ENCODE measurements around the gene INPP5B.
"Not testable (repeated sequence)": the region's sequence is repeated elsewhere in the genome, so short reads cannot be mapped to it uniquely, and the experiment has no call there.

Gene INPP5B

DNA sequence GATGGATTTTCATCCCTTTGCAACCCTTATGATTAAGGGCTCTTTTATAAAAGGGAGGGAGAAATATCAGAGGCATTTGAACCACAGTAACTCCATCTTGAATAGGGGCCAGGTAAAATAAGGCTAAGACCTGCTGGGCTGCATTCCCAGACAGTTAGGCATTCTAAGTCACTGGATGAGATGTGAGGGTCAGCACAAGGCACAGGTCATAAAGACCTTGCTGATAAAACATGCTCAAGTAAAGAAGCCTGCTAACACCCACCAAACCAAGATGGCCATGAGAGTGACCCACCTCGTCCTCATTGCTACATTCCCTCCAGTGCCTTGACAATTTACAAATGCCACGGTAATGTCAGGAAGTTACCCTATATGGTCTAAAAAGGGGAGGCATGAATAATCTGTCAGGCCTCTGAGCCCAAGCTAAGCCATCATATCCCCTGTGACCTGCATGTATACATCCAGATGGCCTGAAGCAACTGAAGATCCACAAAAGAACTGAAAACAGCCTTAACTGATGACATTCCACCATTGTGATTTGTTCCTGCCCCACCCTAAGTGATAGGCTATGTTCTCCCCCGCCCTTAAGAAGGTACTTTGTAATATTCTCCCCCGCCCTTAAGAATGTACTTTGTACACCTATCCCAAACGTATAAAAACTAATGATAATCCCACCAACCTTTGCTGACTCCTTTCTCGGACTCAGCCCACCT, 39.3 kb downstream of the INPP5B start:
- H3K27me3 ChIP-seq (ENCODE audit: low read depth, low read length); H3K4me1 ChIP-seq (ENCODE audit: control insufficient read depth in 1 of 2, insufficient read depth in 2 of 2, low read length in 2 of 2); H3K9me3 ChIP-seq (ENCODE audit: control insufficient read depth in 1 of 2, low read length in 2 of 2); H3K4me3 ChIP-seq (ENCODE audit: low read depth in 1 of 2, low read length in 2 of 2); H3K27ac ChIP-seq (ENCODE audit: low read length); H3K36me3 ChIP-seq (ENCODE audit: control insufficient read depth in 1 of 2, insufficient read depth in 2 of 2, low read length in 2 of 2): not testable (repeated sequence)

DNA sequence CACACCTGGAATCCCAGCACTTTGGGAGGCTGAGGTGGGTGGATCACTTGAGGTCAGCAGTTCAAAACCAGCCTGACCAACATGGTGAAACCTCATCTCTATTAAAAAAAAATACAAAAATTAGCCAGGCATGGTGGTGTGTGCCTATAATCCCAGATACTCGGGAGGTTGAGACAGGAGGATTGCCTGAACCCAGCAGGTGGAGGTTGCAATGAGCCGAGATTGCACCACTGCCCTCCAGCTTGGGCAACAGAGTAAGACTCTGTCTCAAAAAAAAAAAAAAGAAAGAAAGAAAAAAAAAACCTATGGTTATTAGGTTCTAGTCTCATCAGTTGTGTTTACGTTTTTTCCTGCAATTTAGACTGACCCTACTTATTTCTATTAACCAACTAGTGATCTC, 40.3 kb downstream of the INPP5B start:
- H3K27ac ChIP-seq (ENCODE audit: low read length); H3K27me3 ChIP-seq (ENCODE audit: low read depth, low read length); H3K9me3 ChIP-seq (ENCODE audit: control insufficient read depth in 1 of 2, low read length in 2 of 2); H3K4me1 ChIP-seq (ENCODE audit: control insufficient read depth in 1 of 2, insufficient read depth in 2 of 2, low read length in 2 of 2); H3K4me3 ChIP-seq (ENCODE audit: low read depth in 1 of 2, low read length in 2 of 2); H3K36me3 ChIP-seq (ENCODE audit: control insufficient read depth in 1 of 2, insufficient read depth in 2 of 2, low read length in 2 of 2): not testable (repeated sequence)

DNA sequence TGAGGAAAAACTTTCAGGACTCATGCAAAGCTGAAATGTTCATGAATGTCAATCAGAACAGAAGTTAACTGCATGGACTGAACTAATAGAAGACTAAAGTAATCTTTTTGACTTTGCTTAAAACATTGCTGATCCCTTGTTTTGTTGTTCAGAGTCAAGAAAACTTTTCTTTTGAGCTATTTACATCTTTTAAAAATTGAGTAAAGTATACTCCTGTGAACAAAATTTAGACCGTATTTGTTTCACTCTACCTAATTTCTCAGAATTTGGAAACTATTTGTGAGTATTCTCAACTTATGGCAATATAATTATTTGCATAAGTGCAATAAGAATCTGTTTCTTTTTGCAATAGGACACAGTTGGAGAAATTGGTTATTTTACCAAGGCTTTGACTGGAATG, 41.1 kb downstream of the INPP5B start:
- Histone ChIP-seq H3K27me3 (ENCODE audit: low read depth, low read length) (no peaks in the 10 kb centered on the region), H3K4me3 (ENCODE audit: low read depth in 1 of 2, low read length in 2 of 2) (no peak overlapping the region), H3K27ac (ENCODE audit: low read length) (no peak overlapping the region), H3K4me1 (ENCODE audit: control insufficient read depth in 1 of 2, insufficient read depth in 2 of 2, low read length in 2 of 2) (no peaks in the 10 kb centered on the region), H3K36me3 (ENCODE audit: control insufficient read depth in 1 of 2, insufficient read depth in 2 of 2, low read length in 2 of 2) (peaks cover 0 to 4% of the 10 kb centered on the region in 2 donors), H3K9me3 (ENCODE audit: control insufficient read depth in 1 of 2, low read length in 2 of 2) (no peaks in the 10 kb centered on the region)

DNA sequence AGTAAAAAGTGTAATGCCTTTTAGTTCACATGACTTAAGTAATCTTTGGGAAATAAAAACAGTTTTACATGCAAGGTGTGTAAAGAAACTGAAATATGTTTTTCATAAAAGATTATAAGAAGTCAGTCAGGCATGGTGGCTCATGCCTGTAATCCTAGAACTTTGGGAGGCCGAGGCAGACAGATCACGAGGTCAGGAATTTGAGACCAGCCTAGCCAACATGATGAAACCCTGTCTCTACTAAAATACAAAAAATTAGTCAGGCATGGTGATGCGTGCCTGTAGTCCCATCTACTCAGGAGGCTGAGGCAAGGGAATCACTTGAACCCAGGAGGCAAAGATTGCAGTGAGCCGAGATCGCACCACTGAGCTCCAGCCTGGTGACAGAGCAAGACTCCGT, 42.9 kb downstream of the INPP5B start:
- H3K9me3 ChIP-seq (ENCODE audit: control insufficient read depth in 1 of 2, low read length in 2 of 2); H3K27ac ChIP-seq (ENCODE audit: low read length); H3K4me1 ChIP-seq (ENCODE audit: control insufficient read depth in 1 of 2, insufficient read depth in 2 of 2, low read length in 2 of 2); H3K36me3 ChIP-seq (ENCODE audit: control insufficient read depth in 1 of 2, insufficient read depth in 2 of 2, low read length in 2 of 2); H3K27me3 ChIP-seq (ENCODE audit: low read depth, low read length); H3K4me3 ChIP-seq (ENCODE audit: low read depth in 1 of 2, low read length in 2 of 2): not testable (repeated sequence)

DNA sequence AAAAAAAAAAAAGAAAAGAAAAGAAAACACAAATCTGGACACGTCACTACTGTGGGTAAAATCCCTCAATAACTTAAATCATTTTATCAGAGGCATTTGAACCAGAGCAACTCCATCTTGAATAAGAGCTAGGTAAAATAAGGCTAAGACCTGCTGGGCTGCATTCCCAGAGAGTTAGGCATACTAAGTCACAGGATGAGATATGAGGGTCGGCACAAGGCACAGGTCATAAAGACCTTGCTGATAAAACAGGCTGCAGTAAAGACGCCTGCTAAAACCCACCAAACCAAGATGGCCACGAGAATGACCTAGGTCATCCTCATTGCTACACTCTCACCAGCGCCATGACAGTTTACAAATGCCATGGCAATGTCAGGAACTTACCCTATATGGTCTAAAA, 43.9 kb downstream of the INPP5B start:
- Histone ChIP-seq H3K4me3 (ENCODE audit: low read depth in 1 of 2, low read length in 2 of 2) (no peak overlapping the region), H3K27ac (ENCODE audit: low read length) (no peak overlapping the region), H3K27me3 (ENCODE audit: low read depth, low read length) (no peaks in the 10 kb centered on the region), H3K36me3 (ENCODE audit: control insufficient read depth in 1 of 2, insufficient read depth in 2 of 2, low read length in 2 of 2) (peaks cover 0 to 7% of the 10 kb centered on the region in 2 donors), H3K9me3 (ENCODE audit: control insufficient read depth in 1 of 2, low read length in 2 of 2) (no peaks in the 10 kb centered on the region), H3K4me1 (ENCODE audit: control insufficient read depth in 1 of 2, insufficient read depth in 2 of 2, low read length in 2 of 2) (no peaks in the 10 kb centered on the region)

DNA sequence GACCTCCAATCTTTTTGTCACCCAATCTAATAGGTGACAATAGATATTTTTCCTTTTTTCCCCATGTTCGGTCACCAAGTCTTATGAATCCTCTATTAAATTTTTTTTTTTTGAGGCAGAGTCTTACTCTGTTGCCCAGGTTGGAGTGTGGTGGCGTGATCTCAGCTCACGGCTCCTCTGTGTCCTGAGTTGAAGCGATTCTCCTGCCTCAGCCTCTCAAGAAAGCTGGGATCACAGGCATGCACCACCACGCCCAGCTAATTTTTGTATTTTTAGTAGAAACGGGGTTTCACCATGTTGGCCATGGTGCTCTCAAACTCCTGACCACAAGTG, 45.0 kb downstream of the INPP5B start:
- no peak overlapping the region for H3K4me3 ChIP-seq (ENCODE audit: low read depth in 1 of 2, low read length in 2 of 2)
- H3K27ac ChIP-seq (ENCODE audit: low read length), result no peak overlapping the region
- H3K27me3 ChIP-seq (ENCODE audit: low read depth, low read length), result no peaks in the 10 kb centered on the region
- H3K36me3 ChIP-seq (ENCODE audit: control insufficient read depth in 1 of 2, insufficient read depth in 2 of 2, low read length in 2 of 2), result peaks cover 0 to 6% of the 10 kb centered on the region in 2 donors
- H3K4me1 ChIP-seq (ENCODE audit: control insufficient read depth in 1 of 2, insufficient read depth in 2 of 2, low read length in 2 of 2), result no peaks in the 10 kb centered on the region
- H3K9me3 ChIP-seq (ENCODE audit: control insufficient read depth in 1 of 2, low read length in 2 of 2), result no peaks in the 10 kb centered on the region

DNA sequence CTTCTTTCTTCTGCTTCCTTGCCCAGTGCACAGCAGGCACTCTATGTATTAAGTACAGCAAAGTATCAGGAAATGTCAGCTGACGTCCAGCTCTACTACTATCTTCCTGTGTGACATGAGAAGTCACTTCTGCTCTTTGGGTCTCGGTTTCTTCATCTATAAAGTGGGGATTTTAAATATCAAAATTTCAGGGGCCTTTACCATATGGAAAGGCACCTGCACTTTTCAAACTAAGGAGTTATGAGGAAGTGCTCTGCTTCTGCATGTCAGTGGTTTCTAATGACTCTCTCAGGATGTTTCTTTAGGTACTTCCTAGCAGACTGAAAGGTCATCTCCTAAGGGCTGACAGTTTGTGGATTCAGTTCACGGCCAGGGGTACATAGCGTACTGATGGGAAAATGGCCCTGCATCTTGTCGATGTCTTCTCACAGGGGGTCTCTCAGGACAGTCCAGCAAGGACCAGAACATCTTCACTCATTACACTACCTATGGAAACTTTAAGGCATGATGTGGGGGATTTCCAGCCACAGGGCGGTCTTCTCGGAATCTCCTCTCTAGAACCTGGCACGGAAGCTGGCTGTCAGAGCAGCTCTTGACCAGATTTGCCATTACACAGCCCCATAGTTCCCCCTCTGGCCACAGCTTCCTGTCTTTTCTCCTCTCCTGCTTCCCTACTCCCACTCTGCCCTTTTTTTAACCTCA, 45.5 kb downstream of the INPP5B start:
- Histone ChIP-seq H3K27ac (ENCODE audit: low read length) (no peak overlapping the region), H3K4me3 (ENCODE audit: low read depth in 1 of 2, low read length in 2 of 2) (no peak overlapping the region), H3K36me3 (ENCODE audit: control insufficient read depth in 1 of 2, insufficient read depth in 2 of 2, low read length in 2 of 2) (peaks cover 0 to 6% of the 10 kb centered on the region in 2 donors), H3K4me1 (ENCODE audit: control insufficient read depth in 1 of 2, insufficient read depth in 2 of 2, low read length in 2 of 2) (no peaks in the 10 kb centered on the region), H3K27me3 (ENCODE audit: low read depth, low read length) (no peaks in the 10 kb centered on the region), H3K9me3 (ENCODE audit: control insufficient read depth in 1 of 2, low read length in 2 of 2) (no peaks in the 10 kb centered on the region)

DNA sequence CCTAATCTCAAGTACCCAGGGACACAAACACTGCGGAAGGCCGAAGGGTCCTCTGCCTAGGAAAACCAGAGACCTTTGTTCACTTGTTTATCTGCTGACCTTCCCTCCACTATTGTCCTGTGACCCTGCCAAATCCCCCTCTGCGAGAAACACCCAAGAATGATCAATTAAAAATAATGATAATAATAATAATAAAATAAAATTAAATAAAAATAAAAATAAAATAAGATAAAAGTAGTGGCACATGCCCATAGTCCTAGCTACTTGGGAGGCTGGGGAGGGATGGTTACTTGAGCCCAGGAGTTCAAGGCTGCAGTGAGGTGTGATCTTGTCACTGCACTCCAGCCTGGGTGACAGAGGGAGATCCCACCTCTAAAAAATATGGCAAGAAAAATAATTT, 49.3 kb downstream of the INPP5B start:
- not testable (repeated sequence) for H3K27me3 ChIP-seq (ENCODE audit: low read depth, low read length); H3K9me3 ChIP-seq (ENCODE audit: control insufficient read depth in 1 of 2, low read length in 2 of 2); H3K4me1 ChIP-seq (ENCODE audit: control insufficient read depth in 1 of 2, insufficient read depth in 2 of 2, low read length in 2 of 2); H3K27ac ChIP-seq (ENCODE audit: low read length); H3K4me3 ChIP-seq (ENCODE audit: low read depth in 1 of 2, low read length in 2 of 2); H3K36me3 ChIP-seq (ENCODE audit: control insufficient read depth in 1 of 2, insufficient read depth in 2 of 2, low read length in 2 of 2)

DNA sequence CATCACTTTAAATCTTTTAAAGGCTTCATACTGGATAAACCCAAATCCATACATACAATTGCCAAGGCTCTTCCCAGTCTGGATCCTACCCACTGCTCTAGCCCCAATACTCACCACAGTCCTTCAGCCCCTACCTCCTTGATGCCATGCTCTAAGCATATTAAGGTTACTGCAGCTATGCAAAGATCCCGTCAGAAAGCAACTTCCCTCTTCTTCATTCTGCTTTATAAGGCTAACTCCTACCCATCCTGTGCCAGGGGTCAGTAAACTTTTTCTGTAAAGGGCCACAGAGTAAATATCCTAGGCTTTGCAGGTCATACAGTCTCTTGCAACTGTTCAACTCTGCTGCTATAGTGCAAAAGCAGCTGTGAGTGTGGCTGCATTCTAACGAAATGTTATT, 53.2 kb downstream of the INPP5B start:
- no peaks in the 10 kb centered on the region for H3K4me1 ChIP-seq (ENCODE audit: control insufficient read depth in 1 of 2, insufficient read depth in 2 of 2, low read length in 2 of 2)
- no peaks in the 10 kb centered on the region for H3K27me3 ChIP-seq (ENCODE audit: low read depth, low read length)
- peaks cover 14 to 31% of the 10 kb centered on the region in 2 donors for H3K36me3 ChIP-seq (ENCODE audit: control insufficient read depth in 1 of 2, insufficient read depth in 2 of 2, low read length in 2 of 2)
- no peaks in the 10 kb centered on the region for H3K9me3 ChIP-seq (ENCODE audit: control insufficient read depth in 1 of 2, low read length in 2 of 2)
- H3K27ac ChIP-seq (ENCODE audit: low read length), result no peak overlapping the region
- H3K4me3 ChIP-seq (ENCODE audit: low read depth in 1 of 2, low read length in 2 of 2), result no peak overlapping the region

DNA sequence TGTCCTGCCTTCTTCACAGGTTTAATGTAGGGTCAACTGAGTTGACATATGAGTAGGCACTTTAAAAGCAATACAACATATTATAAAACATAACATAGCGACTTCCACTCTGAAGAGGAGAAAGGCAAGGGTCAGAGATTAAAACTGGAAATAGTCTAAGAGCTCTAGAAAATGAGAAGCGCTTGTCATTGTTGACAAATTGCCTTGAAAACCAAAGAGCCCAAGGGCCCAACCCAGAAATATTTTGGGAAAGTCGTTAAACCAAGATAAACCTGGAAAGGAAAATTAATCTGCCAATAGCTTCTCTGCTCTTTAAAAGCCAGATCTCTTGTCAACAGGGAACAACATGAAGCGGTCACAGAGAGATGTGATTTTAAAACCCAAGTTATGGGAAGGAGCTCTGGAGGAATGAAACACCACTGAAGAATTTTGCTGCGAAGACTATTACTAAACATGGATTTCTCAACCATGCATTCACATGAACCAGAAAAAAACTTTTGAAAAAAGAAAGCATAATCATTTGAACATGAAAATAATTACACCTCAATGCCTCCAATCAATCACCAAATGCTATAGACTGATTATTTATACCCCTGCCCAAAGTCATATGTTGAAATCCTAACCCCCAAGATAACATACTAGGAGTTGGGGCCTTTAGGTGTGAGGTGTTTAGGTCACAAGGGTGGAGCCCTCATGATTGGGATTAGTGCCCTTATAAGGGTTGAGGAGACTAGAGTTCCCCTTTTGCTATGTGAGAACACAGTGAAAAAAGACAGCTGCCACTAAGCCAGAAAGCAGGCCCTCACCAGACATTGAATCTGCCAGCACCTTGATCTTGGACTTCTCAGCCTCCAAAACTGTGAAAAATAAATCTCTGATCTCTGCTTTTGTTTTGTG, 54.5 kb downstream of the INPP5B start:
- Histone ChIP-seq H3K36me3 (ENCODE audit: control insufficient read depth in 1 of 2, insufficient read depth in 2 of 2, low read length in 2 of 2) (peaks cover 27 to 42% of the 10 kb centered on the region in 2 donors), H3K9me3 (ENCODE audit: control insufficient read depth in 1 of 2, low read length in 2 of 2) (no peaks in the 10 kb centered on the region), H3K27ac (ENCODE audit: low read length) (no peak overlapping the region), H3K4me3 (ENCODE audit: low read depth in 1 of 2, low read length in 2 of 2) (no peak overlapping the region), H3K27me3 (ENCODE audit: low read depth, low read length) (no peaks in the 10 kb centered on the region), H3K4me1 (ENCODE audit: control insufficient read depth in 1 of 2, insufficient read depth in 2 of 2, low read length in 2 of 2) (no peaks in the 10 kb centered on the region)

DNA sequence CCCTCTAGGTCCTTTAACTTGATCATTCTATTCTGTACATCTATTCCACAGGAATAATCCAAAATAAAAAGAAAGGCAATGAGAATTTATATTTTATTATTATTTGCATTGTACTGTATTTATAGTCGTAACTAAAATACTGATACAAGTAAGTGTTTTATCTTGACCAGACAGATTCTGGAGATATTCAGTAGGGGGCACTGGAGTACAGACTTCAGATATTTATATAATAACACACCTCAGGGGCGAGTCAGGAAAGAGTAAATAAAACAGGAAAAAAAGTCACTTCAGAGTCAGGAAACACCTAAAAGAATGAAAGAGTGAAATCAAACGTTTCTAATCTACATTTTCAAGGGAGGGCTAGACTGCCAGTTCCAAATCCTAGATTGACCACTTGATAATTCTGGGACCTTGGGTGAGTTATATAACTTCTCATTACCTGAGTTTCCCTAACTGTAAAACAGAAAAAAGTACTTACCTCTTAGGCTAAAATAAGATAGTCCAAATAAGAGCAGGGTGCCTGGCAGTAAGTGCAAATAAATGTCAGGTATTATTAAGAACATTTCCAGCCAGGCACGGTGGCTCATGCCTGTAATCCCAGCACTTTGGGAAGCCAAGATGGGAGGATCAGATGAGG, 56.4 kb downstream of the INPP5B start:
- no peaks in the 10 kb centered on the region for H3K4me1 ChIP-seq (ENCODE audit: control insufficient read depth in 1 of 2, insufficient read depth in 2 of 2, low read length in 2 of 2)
- H3K4me3 ChIP-seq (ENCODE audit: low read depth in 1 of 2, low read length in 2 of 2), result no peak overlapping the region
- no peaks in the 10 kb centered on the region for H3K27me3 ChIP-seq (ENCODE audit: low read depth, low read length)
- H3K9me3 ChIP-seq (ENCODE audit: control insufficient read depth in 1 of 2, low read length in 2 of 2), result no peaks in the 10 kb centered on the region
- H3K27ac ChIP-seq (ENCODE audit: low read length), result no peak overlapping the region
- peaks cover 40 to 61% of the 10 kb centered on the region in 2 donors for H3K36me3 ChIP-seq (ENCODE audit: control insufficient read depth in 1 of 2, insufficient read depth in 2 of 2, low read length in 2 of 2)

All from muscle layer of duodenum (tissue), 2 donors.